Pancreas (tissue), 10 donors: ENCODE results near the gene PLA2G6. TPM values are rescaled to one million over a fixed set of nuclear protein-coding genes. Genes with fewer than 3 reads are reported as not detected.
"Not testable (repeated sequence)": the region's sequence is repeated elsewhere in the genome, so short reads cannot be mapped to it uniquely, and the experiment has no call there.

ENCODE experiments used
- ATAC-seq, 4 donors: fragments of 200-7000 bp; cut with Tn5 transposase; one replicate each; pipeline versions ENCODE4 v1.8.0 to v1.9.1; 2020; ENCODE audit warnings: mild to moderate bottlenecking in 4 of 4, moderate library complexity in 4 of 4
- DNase-seq, 6 donors: peaks; one replicate each; pipeline ENCODE4 v3.0.0-alpha.2; 2020
- FAIRE-seq: peaks from 2 replicates; lab custom pipeline; 2012; peaks lifted over from hg19 to GRCh38; lab: Jason Lieb, UNC
- H3K27ac ChIP-seq, 4 donors: fragments of 200-600 bp; sonication (generic); 1 replicate in 3 of 4; 2 replicates in 1 of 4; pipeline versions ENCODE4 v1.5.0 to v1.8.0; 2020
- H3K27me3 ChIP-seq, 4 donors: fragments of 200-600 bp; one replicate each; pipeline ENCODE4 v1.8.0; 2021
- H3K36me3 ChIP-seq, 3 donors: fragments of 200-600 bp; sonication (generic) in 1 of 3; one replicate each; pipeline versions ENCODE4 v1.5.0 to v1.8.0; 2020 to 2021
- H3K4me1 ChIP-seq, 3 donors: fragments of 200-600 bp; one replicate each; pipeline ENCODE4 v1.8.0; 2021
- H3K4me3 ChIP-seq, 4 donors: fragments of 200-600 bp; sonication (generic) in 2 of 4; one replicate each; pipeline versions ENCODE4 v1.5.0 to v1.8.0; 2020 to 2021
- H3K9me3 ChIP-seq, 4 donors: fragments of 200-600 bp; one replicate each; pipeline ENCODE4 v1.8.0; 2021
- WGBS, 2 donors: extraction: QIAGEN DNeasy Blood & Tissue Kit; methylation state at CpG; one replicate each; pipeline ENCODE4 v1.1.7; 2013; 5-methylcytosine and 5-hydroxymethylcytosine counted together
- intact Hi-C, 3 donors: fragments of 100-400 bp; cut with DNase I; formaldehyde crosslinking; loops; one replicate each; pipeline versions ENCODE4 v1.11.1 to v1.14.2; 2022
- polyA plus RNA-seq, 2 donors: library from polyadenylated mRNA; stranded (reverse); fragments of 200-250 nt; gene quantifications; one replicate each; pipeline ENCODE4 v1.2.3, GENCODE V29; 2013
- total RNA-seq, 6 donors: library from RNA; stranded (reverse); fragmentation: NEBNext Ultra II Directional in 4 of 6; extraction: Animal tissue kit (Norgen Biotek cat#: 25700) in 4 of 6; gene quantifications; one replicate each; pipeline versions ENCODE4 v1.2.1 to v1.2.4, GENCODE V29; 2021 to 2023
- TF ChIP-seq, protein P1 (sequence below), 4 donors: fragments of 200-600 bp; sonication (generic) in 3 of 4; IDR thresholded peaks; one replicate each; pipeline versions ENCODE4 v1.5.0 to v1.8.0; 2021; ENCODE audit warnings: antibody characterized with exemption in 4 of 4
- donor health status: healthy with polysubstance abuse.
- donor health status: DM: no; HTN: no; CAD: no; lungs with moderate emphysema.
- donor health status: DM: no; HTN: no; CAD: no.
- donor health status: control.
- donor health status: control.
- donor health status: Bipolar disorder and iron deficiency.
- donor health status: DM: yes; HTN: yes; CAD: no.
- donor health status: DM: no; HTN: no; CAD: no.
- donor health status: DM: no; HTN: no; CAD: no.
- donor health status: DM: yes; HTN: yes; CAD: no.

PLA2G6 gene
- total and polyA plus RNA-seq, 8 donors: 8.7 to 109 (median 26.1) TPM

DNA sequence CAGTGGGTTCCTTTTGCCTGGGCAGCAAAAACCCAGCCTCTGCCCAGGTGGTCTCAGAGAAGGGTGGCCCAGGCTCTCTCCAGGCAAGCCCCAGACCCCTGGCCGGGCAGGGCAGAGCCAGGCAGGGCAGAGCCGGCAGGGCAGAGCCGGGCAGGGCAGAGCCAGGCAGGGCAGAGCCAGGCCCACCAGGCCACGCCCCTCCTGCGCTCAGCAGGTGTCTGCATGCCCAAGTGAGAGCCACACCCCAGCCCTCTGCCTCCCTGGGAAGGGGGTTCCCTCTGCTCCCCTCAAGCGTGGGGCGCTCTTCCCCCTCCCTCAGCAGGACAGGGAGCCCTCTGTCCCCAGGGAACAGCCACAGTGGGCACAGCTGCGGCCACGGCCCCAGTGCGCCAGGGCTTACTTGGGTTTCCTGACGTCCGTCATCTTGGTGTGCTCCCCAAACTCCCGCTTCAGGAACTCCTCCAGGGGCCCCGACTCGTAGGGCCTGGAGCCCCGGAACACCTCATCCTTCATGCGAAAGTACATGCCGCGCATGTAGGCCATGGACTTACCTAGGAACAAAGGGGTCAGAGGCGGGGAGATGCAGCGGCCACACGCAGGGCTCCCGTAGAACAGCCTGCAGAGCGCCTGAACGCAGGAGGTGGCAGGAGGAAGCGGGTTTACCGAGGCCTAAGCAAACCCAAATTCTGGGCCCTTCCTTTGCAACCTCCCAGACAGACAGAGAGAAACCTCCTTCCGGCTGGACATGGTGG is 61.1 kb downstream of the PLA2G6 start:
- TF ChIP-seq, protein P1, sequence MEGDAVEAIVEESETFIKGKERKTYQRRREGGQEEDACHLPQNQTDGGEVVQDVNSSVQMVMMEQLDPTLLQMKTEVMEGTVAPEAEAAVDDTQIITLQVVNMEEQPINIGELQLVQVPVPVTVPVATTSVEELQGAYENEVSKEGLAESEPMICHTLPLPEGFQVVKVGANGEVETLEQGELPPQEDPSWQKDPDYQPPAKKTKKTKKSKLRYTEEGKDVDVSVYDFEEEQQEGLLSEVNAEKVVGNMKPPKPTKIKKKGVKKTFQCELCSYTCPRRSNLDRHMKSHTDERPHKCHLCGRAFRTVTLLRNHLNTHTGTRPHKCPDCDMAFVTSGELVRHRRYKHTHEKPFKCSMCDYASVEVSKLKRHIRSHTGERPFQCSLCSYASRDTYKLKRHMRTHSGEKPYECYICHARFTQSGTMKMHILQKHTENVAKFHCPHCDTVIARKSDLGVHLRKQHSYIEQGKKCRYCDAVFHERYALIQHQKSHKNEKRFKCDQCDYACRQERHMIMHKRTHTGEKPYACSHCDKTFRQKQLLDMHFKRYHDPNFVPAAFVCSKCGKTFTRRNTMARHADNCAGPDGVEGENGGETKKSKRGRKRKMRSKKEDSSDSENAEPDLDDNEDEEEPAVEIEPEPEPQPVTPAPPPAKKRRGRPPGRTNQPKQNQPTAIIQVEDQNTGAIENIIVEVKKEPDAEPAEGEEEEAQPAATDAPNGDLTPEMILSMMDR (IDR thresholded peaks at IDR 0.05): no peak
- Histone ChIP-seq H3K9me3 (no peaks in the 10 kb centered on the region), H3K4me3 (no peak overlapping the region), H3K4me1 (no peaks in the 10 kb centered on the region), H3K27ac (no peak overlapping the region), H3K27me3 (no peaks in the 10 kb centered on the region), H3K36me3 (no peaks in the 10 kb centered on the region)
- no peak for FAIRE-seq
- 93% methylated on average over 28 of the region's 28 CpGs for WGBS, 2 donors
- intact Hi-C loops: no loop called here
- DNase-seq: no peak
- peak in 2 of 4 donors; percentile 12 to 31 for ATAC-seq

DNA sequence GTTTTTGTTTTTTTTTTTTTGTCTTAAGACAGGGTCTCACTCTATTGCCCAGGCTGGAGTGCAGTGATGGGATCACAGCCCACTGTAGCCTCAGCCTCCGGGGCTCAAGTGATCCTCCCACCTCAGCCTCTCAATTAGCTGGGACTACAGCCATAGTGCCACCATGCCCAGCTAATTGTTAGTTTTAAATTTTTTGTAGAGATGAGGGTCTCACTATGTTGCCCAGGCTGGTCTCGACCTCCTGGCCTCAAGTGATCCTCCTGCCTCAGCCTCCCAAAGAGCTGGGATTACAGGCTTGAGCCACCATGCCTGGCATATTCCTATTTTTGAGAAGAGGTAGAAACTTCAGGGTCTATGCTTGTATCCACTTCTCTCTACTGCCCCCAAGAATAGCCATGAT is 62.9 kb downstream of the PLA2G6 start:
- DNase-seq, H3K4me3 ChIP-seq, intact Hi-C loops, H3K27me3 ChIP-seq, ATAC-seq, H3K9me3 ChIP-seq, H3K27ac ChIP-seq, FAIRE-seq, H3K36me3 ChIP-seq, H3K4me1 ChIP-seq: not testable (repeated sequence)
- 93 to 94% methylated on average over 2 of the region's 2 CpGs for WGBS, 2 donors

DNA sequence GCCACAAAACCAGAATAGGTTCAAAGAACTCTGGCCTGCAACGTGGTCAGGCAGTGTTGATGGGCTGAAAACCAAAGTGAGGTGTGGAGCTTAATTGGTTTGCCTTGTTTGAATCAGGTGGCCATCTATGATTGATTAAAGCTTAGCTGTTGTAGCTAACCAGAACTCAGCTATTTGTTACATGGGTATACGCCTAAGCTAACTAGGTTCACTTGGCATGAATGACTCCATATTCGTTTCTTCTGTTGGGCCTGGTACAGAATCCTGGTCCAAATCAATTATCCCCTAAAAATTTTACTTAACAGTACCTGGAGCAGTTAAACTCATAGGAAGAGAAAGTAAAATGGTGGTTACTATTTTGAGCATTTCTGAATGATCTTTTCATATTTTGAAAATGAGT is 63.4 kb downstream of the PLA2G6 start:
- FAIRE-seq (no peak), ATAC-seq (no peak), DNase-seq (no peak)
- H3K27me3 ChIP-seq: no peaks in the 10 kb centered on the region
- H3K9me3 ChIP-seq: no peaks in the 10 kb centered on the region
- H3K27ac ChIP-seq: no peak overlapping the region
- H3K4me3 ChIP-seq: no peak overlapping the region
- 77 to 85% methylated on average over 3 of the region's 3 CpGs for WGBS, 2 donors
- H3K4me1 ChIP-seq: no peaks in the 10 kb centered on the region
- intact Hi-C loops: no loop called here
- TF ChIP-seq, protein P1 (IDR thresholded peaks at IDR 0.05): no peak
- no peaks in the 10 kb centered on the region for H3K36me3 ChIP-seq

DNA sequence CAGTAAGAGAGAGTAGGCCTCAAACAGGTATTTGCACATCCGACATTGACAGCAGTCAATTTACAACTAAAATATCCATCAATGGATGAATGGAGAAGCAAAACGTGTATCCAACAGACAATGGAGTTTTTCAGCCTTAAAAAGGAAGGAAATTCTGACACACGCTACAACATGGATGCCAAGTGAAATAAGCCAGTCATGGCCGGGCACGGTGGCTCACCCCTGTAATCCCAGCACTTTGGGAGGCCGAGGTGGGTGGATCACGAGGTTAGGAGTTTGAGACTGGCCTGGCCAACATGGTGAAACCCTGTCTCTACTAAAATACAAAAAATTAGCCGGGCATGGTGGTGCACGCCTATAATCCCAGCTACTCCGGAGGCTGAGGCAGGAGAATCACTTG is 64.1 kb downstream of the PLA2G6 start:
- H3K36me3 ChIP-seq, H3K27ac ChIP-seq, ATAC-seq, H3K27me3 ChIP-seq, DNase-seq, FAIRE-seq, H3K4me3 ChIP-seq, intact Hi-C loops, H3K4me1 ChIP-seq, H3K9me3 ChIP-seq: not testable (repeated sequence)
- 90 to 95% methylated on average over 10 of the region's 10 CpGs for WGBS, 2 donors

DNA sequence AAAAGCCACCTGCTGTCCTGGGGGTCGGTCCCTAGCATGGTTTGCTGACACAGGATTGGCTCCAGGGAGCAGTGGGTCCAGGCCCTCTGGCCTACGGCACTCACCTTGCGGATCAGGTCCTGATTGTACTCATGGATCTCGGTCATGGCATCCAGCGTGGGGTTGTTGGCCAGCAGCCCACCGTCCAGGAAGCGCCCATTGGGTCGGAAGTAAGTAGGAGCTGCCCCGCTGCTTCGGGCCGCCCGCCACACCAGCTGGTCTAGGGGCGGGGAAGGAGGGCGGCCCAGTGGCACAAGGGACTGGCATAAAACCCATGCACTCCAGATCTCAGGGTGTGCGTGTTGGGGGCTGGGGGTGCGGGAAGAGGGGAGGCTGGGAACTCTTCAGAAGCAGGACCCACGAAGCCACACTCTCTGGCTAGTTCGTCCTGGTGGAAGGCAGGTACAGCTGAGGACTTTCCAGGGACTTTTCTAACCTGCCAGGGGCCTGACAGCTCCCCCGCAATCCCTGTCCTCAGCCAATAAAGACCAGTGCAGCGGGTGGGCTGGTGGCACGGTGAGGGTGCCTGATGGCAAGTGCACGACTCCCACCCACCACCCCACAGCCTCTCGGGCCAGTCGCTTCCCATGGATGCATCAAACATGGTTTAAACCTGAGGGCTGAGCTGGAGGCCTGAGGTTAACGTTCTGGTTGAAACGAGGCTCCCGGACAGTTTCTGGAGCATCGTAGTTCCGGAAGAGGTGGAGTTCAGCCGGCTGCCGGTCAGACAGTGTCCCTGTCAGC is 66.0 kb downstream of the PLA2G6 start:
- no peak overlapping the region for H3K4me3 ChIP-seq
- no peaks in the 10 kb centered on the region for H3K36me3 ChIP-seq
- DNase-seq (peak in 1 of 6 donors; percentile 63), ATAC-seq (no peak), FAIRE-seq (no peak)
- H3K9me3 ChIP-seq: no peaks in the 10 kb centered on the region
- TF ChIP-seq, protein P1 (IDR thresholded peaks at IDR 0.05): no peak
- no peaks in the 10 kb centered on the region for H3K4me1 ChIP-seq
- no peaks in the 10 kb centered on the region for H3K27me3 ChIP-seq
- intact Hi-C loops: no loop called here
- no peak overlapping the region for H3K27ac ChIP-seq
- WGBS, 2 donors: 95 to 97% methylated on average over 31 of the region's 31 CpGs
